Measurements from ENCODE around the gene VAT1L.
"Not testable (repeated sequence)": the region's sequence is repeated elsewhere in the genome, so short reads cannot be mapped to it uniquely, and the experiment has no call there.

VAT1L gene

DNA sequence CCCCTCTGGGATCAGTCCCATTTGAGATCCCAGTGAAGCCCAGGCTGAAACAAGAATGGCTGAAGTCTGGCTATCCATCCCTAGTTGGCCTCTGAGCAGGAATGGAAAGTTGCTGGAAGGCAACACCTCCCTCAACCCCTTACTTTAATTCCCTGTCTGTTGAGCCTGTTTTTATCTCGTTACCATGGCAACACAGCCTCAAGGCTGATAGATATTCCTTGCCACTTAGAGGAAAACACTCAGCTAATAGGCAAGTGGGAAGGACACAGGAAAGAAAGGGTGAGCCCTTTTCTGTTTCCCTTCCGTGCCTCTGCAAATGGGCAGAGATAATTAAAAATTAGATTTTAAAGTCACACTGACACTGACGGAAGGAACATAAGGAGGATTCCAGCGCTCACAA lies 158.5 kb downstream of the VAT1L start:
- in situ Hi-C loops (cut with HindIII; ENCODE audit: low sequenced_read_pairs), result no loop called here

DNA sequence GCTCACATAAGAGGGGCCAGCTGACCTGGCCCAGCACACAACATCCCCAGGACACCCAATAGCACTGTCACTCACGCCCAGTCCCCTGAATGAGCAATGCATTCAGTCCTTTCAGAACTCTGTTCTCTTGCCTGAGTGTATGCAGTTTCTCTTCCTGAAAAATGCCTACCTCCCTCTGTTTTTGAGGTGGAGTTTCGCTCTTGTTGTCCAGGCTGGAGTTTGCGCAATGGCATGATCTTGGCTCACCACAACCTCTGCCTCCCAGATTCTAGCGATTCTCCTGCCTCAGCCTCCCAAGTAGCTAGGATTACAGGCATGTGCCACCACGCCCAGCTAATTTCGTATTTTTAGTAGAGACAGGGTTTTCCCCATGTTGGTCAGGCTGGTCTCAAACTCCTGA lies 159.2 kb downstream of the VAT1L start:
- in situ Hi-C loops (cut with HindIII; ENCODE audit: low sequenced_read_pairs), result not testable (repeated sequence)

DNA sequence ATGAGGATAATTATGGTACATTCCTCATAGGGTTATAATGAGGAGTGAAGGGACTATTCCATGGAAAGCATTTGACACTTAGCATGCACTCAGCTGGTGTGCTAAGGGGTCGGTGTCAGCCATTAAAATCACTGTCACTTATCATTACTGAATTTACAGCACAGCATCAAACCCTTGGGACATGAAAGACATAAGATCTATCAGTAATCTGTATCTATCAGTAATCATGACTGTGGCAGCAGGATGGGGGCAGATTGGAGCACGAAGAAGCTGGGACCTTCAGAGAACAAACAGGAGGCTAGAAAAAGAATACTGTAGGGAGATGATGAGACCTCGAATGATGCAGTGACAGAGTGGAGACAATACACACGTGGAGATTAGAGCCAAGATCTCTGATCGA lies 160.5 kb downstream of the VAT1L start:
- in situ Hi-C loops (cut with HindIII; ENCODE audit: low sequenced_read_pairs), result no loop called here

DNA sequence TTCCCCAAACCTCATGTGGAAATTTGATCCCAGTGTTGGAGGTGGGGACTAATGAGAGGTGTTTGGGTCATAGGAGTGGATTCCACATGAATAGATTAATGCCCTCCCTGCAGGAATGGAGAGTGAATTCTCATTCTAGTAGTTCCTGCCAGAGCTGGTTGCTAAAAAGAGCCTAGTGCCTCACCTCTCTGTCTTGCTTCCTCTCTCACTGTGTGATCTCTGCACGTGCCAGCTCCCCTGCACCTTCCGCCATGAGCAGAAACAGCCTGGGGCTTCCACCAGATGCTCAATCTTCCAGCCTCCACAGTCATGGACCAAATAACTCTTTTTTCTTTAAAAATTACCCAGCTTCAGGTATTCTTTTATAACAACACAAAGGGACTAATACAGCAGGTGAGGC lies 161.1 kb downstream of the VAT1L start:
- in situ Hi-C loops (cut with HindIII; ENCODE audit: low sequenced_read_pairs), result no loop called here

DNA sequence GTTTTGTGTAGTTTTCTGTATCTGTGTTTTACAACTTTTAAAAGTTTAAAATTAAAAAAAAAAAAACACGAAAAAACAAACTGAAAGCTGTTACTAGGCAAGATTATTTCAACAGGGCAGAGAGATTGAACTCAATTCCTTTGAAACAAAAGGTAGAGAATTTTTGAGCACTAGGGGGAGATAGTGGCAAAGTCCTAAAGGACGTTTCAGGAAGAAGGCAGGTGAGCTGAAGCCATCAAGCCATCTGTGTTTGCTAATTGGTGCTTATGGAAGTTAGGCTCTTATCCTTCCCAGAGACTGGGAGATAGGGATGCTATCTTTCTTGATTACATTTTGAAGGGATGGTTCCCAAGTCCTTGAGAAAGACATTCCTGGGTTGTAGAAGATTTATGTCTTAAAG lies 163.4 kb downstream of the VAT1L start:
- in situ Hi-C loops (cut with HindIII; ENCODE audit: low sequenced_read_pairs), result no loop called here

DNA sequence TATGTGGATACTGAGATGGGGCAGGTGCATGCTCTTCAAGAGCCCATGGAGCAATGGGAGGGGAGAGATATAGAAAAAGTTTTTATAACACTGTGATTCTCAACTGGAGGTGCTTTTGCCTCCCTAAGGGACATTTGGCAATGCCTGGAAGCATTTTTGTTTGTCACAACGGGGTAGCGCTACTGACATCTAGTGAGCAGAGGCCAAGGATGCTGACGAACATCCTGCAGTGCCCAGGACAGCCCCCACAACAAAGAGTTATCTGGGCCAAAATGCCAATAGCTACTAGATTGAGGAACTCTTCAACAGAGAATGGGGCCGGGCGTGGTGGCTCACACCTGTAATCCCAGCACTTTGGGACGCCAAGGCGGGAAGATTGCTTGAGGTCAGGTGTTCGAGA lies 166.8 kb downstream of the VAT1L start:
- in situ Hi-C loops (cut with HindIII; ENCODE audit: low sequenced_read_pairs), result no loop called here

DNA sequence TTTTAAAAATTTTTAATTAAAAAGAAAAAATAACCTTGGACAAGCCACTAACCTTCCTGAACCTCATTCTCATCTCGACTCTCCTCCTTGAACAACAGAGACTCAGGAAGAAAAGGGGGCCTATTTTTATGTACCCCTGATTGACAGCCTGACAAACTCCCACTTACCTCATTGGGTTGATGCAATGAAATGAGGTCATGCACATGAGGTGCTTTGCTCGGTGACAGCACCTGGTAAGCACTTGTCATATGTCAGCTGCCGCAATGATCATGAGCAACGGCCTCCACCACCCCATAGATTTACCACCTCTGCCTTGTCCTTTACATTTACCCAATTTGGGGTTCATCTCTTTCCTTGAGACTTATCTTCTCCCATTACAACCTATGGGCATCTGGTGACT lies 167.9 kb downstream of the VAT1L start:
- in situ Hi-C loops (cut with HindIII; ENCODE audit: low sequenced_read_pairs), result no loop called here

DNA sequence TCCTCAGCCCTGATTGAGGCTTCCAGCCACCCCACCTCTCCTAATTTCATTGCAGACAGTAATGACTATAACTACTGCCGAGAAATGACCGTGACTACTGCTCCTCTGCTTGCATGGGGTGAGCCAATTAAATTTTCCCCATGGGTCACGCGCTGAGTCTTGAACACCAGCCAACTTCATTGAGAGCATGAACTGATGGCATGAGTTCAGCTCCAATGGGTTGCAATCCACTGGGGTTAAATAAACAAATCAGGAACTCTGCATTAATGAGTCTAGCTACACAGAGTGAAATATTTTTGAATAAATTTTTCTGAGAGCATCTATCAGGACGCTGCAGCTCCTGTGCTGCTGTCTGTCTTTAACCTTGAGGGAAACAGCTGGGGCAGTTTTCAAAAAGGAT lies 172.4 kb downstream of the VAT1L start:
- in situ Hi-C loops (cut with HindIII; ENCODE audit: low sequenced_read_pairs), result no loop called here

DNA sequence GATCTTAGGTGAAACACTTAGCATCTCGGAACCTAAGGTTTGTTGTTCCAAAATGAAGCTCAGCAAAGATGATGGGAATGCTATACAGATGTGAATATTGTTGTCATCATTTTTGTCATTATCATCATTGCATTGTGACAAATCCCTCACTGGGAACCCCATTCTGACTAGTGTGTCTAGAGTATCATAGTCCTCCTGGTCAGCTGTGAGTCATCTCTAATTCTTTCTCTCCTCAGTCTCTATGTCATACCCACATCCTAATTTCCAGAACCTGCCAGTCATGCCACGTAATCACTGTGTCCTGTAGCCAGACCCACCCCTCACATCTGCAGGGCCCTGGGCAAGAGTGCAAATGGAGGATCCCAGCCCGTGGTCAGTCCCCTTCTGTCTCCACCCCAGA lies 173.4 kb downstream of the VAT1L start:
- in situ Hi-C loops (cut with HindIII; ENCODE audit: low sequenced_read_pairs), result no loop called here

DNA sequence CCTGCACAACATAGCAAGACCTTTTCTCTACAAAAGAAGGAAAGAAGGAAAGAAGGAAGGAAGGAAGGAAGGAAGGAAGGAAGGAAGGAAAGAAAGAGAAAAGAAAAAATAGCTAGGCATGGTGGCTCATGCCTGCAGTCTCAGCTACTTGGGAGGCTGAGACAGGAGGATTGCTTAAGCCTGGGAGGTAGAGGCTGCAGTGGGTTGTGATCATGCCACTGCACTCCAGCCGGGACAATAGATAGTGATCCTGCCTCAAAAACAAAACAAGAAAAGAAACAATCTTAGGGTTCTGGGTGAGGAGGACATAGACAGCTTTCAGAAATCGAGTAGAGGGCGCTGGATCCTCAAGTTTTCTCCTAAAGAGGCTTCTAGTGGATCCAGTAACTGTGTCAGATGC lies 174.3 kb downstream of the VAT1L start:
- in situ Hi-C loops (cut with HindIII; ENCODE audit: low sequenced_read_pairs), result no loop called here

DNA sequence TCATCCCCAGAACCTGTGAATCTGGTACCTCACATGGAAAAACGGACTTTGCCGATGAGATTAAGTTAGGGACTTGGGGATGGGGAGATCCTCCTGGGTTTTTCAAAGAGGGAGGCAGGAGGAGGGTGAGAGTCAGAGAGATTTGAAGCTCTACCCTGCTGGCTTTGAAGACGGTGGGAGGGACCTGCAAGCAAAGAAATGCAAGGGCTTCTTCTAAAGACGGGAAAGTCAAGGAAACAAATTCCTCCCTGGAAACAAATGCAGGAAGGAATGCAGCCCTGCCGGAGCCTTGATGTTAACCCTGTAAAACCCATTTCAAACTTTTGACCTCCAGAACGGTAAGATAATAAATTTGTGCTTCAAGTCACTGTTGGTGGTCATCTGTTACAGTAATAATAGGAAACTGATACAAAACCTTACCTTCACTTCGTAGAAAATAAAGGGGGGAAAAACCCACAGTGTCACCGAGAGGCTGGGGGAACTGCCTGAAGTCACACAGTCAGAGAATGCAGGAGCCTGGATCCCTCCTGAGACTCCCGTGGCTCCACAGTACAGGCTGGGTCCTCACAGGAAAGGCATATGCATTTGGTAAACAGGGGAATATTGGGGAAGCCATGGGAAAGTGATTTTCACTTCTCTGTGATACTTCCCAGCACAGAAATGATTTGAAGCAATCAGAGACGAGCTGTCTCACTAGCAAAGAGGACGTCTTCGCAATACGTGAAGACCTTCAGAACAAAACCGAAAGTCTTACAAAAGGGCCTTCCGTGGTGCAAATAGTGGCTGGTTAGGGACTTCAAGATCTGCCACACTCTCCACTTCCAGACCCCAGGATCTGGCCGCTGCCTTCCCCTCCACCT lies 175.1 kb downstream of the VAT1L start:
- in situ Hi-C loops (cut with HindIII; ENCODE audit: low sequenced_read_pairs), result no loop called here

DNA sequence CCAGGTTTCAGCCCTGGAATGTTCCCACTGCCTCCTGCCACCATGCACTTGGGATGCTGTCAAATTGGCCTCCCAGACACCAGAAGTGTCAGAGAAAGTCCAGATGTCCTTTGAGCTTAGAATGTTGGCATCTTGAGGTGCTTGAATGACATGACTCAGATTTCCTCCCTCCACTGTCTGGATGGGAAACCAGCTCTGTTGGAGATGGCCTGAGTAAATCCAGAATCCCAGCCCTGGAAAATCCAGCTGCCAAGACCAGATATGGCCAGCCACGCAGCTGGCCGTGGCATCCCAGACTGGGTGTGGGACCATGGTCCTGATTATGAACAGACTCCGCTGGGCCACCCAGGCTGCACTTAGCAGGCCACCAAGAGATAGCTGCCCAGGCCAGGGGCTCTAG lies 177.0 kb downstream of the VAT1L start:
- in situ Hi-C loops (cut with HindIII; ENCODE audit: low sequenced_read_pairs), result no loop called here

DNA sequence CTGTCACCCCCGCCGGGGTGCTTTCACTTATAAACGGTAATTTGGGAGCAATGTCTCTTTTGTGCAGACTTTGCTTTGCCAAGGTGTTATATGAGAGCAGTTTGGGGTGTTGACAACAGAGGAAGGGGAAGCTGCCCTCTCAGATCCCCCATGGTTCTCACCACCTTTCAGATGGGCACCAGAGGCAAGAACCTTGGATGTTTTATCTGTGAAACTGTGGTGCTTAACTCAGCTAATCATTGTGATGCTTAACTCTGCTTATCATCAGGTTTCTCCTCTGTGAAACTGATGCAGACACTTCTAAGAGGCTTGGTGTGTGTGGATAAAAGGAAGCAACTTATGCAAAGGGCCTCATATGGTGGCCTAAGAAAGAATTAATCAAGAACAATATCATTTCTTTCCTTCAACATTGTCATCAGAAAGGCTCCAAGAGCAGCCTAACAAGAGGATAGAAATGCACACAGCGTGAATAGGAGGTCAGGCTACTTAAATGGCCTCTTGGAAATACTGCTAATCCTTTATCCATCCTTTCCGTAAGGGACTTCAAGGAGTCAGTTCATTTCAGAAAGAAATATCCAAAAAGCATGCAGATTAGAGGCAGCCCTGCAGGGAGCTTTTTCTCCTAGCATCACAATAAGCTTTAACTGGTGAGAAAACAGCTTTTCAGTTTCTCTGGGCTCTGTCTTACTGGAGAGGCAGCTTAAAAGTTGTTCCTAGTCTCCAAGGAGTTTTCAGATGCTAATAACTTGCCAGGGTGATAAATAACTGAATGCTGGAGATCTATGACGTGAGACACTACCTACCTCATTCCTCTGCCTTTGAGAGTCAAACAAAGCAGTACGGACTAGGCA lies 178.9 kb downstream of the VAT1L start:
- in situ Hi-C loops (cut with HindIII; ENCODE audit: low sequenced_read_pairs), result no loop called here

DNA sequence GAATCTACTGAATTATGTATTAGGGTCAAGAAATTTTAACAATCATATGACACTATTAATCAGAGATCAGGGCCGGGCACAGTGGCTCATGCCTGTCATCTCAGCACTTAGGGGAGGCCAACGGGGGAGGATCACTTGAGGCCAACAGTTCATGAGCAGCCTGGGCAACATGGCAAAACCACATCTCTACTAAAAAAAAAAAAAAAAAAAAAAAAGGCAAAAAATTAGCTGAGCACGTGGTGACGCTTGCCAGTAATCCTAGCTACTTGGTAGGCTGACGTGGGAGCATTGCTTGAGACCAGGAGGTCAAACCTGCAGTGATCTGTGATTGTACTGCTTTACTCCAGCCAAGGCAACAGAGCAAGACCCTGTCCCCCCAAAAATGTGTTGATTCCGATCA lies 181.5 kb downstream of the VAT1L start:
- in situ Hi-C loops (cut with HindIII; ENCODE audit: low sequenced_read_pairs), result no loop called here

DNA sequence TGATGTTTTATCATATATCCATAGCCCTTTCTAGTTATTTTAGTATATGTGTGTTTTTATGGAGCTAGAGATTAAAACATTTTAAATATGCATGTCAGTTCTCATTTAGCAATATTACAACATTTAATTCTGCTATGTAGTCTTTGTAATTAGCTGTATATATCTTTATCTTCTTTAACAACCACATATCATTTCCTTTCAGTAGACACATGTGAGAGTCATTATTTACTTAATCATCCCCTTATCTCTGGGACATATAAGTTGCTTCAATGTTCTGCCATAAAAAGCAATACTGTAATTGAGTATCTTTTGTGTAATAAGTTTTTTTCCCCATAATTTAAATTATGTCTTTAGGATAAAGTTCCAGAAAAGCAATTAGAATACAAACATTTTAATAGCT lies 182.0 kb downstream of the VAT1L start:
- in situ Hi-C loops (cut with HindIII; ENCODE audit: low sequenced_read_pairs), result no loop called here

DNA sequence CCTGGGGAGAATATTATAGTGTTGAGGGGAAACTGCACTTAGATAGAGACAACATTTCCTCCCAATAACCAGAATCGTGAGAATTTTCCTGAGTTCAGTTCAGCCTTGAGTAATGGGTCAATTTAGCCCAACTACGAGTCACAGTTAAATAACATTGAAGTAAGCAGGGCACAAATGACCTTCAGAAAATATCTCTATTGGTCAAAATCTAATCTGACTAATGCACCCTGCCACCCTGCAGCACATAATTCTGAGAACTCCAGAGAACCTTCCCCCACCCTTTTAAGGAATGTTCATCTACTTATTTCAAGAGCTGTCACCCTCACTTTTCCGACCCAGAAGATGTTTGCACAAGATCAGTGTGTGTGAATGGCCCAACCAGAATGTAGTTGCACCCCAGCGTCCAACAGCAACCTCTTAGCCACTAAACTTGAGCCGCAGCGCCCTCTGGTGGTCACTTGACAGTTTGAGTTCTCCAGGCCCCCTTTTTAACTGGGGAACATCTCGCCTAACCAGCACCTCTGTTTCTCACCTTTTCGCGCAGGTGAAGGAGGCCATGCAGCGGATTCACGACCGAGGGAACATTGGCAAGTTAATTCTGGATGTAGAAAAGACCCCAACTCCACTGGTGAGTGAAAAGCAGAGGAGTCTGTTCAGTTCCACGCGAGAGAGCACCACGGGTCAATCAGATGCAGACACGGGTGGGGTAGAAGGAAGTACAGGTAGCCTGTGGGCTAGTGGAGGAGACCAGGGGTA lies 183.1 kb downstream of the VAT1L start:
- in situ Hi-C loops (cut with HindIII; ENCODE audit: low sequenced_read_pairs), result no loop called here

DNA sequence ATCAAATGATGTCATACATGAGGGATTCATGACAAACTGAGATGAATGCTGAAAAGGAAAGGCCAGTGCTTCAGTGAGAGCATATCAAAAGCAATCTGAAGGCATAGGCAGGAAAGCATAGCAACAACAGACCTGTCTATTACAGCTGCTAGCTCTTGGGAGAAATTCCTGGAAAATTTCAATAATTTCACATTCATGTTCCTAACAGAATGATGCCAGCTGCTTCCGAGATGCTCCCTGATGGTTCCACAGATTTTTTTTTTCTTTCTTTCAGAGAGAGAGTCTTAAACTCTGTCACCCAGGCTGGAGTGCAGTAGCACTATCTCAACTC lies 183.7 kb downstream of the VAT1L start:
- in situ Hi-C loops (cut with HindIII; ENCODE audit: low sequenced_read_pairs), result no loop called here

DNA sequence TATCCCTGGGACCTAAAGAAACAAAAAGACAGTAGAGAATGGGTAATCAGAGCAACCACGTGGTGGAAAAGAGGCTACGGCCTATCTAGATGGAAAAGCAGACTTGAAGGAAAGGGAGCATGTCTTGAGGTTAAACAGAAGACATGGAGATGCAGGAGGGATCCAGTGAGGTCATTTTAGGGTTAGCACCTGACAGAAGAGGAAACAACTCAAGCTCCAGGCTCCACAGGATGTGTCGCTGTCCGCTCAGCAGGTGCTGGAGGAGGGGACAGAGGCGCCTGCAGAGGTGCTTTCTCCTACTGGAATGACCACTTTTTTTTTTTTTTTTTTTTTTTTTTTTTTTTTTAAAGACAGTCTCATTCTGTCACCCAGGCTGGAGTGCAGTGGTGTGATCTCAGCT lies 186.5 kb downstream of the VAT1L start:
- in situ Hi-C loops (cut with HindIII; ENCODE audit: low sequenced_read_pairs), result no loop called here

DNA sequence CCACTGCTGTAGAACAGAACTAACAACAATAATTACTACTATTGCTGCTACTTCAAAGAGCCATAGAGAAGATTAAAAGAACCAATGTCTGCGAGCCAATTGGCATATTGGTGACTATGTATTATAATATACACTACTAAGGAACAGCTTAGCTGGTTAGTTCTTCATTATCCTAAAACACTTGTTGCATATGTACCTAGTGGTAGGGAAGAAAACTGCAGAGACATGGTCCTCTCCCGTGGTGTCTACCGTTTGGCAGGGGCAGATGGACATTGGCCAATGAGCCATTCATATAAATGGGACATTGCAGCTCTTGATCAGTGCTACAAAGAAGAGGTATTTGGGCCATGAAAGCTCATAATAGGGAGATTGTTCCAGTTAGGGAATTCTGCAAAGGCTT lies 187.6 kb downstream of the VAT1L start:
- in situ Hi-C loops (cut with HindIII; ENCODE audit: low sequenced_read_pairs), result no loop called here

DNA sequence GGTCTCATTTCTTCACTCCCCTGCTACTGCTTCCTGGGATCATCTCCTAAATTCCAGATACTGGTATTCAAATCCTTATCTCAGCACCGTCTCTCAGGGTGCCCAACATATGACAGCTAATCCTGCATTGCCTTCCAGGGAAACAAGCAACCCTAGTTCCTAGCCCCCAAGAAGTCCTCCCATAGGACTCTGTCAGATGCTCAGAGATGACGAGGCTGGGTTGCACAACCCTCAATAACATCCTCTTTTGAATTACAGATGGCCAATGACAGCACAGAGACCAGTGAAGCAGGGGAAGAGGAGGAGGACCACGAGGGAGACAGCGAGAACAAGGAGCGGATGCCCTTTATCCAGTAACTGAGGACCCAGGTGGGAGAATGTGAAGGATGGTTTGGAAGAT lies 189.0 kb downstream of the VAT1L start:
- in situ Hi-C loops (cut with HindIII; ENCODE audit: low sequenced_read_pairs), result no loop called here

DNA sequence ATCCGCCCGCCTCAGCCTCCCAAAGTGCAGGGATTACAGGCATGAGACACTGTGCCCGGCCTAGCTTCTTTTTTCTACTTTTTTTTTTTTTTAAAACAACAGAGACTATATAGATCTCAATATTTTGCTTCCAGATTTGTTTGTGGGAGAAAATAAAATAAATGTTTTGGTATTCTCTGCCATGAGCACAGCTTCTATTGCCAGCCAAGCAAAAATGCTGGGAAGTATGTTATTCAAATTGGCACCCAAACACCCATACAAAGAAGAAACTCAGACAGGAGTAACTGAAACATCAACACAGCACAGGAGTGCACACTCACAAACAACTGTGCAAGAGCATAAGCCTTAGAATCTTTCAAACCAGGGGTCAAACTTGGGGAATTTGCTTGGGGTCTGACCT lies 196.7 kb downstream of the VAT1L start:
- in situ Hi-C loops (cut with HindIII; ENCODE audit: low sequenced_read_pairs), result no loop called here

Data from DLD1 (cell line).